HG03280 (cell line): Measurements from ENCODE around the gene EGFLAM.
A peak's percentile ranks its signal among the peaks of the same experiment; 100 is the strongest.

Experiments
- ATAC-seq: cut with Tn5 transposase; IDR thresholded peaks from one replicate; pipeline ENCODE4 v1.9.1; 2021; ENCODE audit warnings: mild to moderate bottlenecking, moderate library complexity; ENCODE audit not compliant: unreplicated experiment

Gene EGFLAM

GRCh38 chr5:38371596-38371995 is 113.2 kb downstream of the EGFLAM start:
- ATAC-seq = no peak

GRCh38 chr5:38373743-38374142 is 115.4 kb downstream of the EGFLAM start:
- no peak for ATAC-seq

- no peak for ATAC-seq
Measured at GRCh38 chr5:38375423-38375822, 117.1 kb downstream of the EGFLAM start.

- no peak for ATAC-seq
Measured at GRCh38 chr5:38376404-38376803, 118.0 kb downstream of the EGFLAM start.

GRCh38 chr5:38378579-38378978 is 120.2 kb downstream of the EGFLAM start:
- no peak for ATAC-seq

- no peak for ATAC-seq
Measured at GRCh38 chr5:38379350-38379937, 121.1 kb downstream of the EGFLAM start.

- ATAC-seq = no peak
Measured at GRCh38 chr5:38380537-38380936, 122.2 kb downstream of the EGFLAM start.

GRCh38 chr5:38381361-38381760 is 123.0 kb downstream of the EGFLAM start:
- no peak for ATAC-seq

GRCh38 chr5:38382898-38383297 is 124.5 kb downstream of the EGFLAM start:
- ATAC-seq = peak; percentile 99

- ATAC-seq = no peak
Measured at GRCh38 chr5:38383701-38384100, 125.3 kb downstream of the EGFLAM start.

GRCh38 chr5:38384396-38384795 is 126.0 kb downstream of the EGFLAM start:
- no peak for ATAC-seq

- no peak for ATAC-seq
Measured at GRCh38 chr5:38387161-38387560, 128.8 kb downstream of the EGFLAM start.

GRCh38 chr5:38393636-38394035 is 135.3 kb downstream of the EGFLAM start:
- no peak for ATAC-seq

GRCh38 chr5:38396766-38397165 is 138.4 kb downstream of the EGFLAM start:
- no peak for ATAC-seq

- ATAC-seq = no peak
Measured at GRCh38 chr5:38400365-38400764, 142.0 kb downstream of the EGFLAM start.

GRCh38 chr5:38401145-38401544 is 142.8 kb downstream of the EGFLAM start:
- ATAC-seq = no peak

GRCh38 chr5:38403406-38403805 is 145.0 kb downstream of the EGFLAM start:
- no peak for ATAC-seq

GRCh38 chr5:38403877-38404635 is 145.7 kb downstream of the EGFLAM start:
- ATAC-seq = no peak

GRCh38 chr5:38404667-38405276 is 146.4 kb downstream of the EGFLAM start:
- no peak for ATAC-seq

GRCh38 chr5:38408446-38409198 is 150.3 kb downstream of the EGFLAM start:
- no peak for ATAC-seq

- ATAC-seq = no peak
Measured at GRCh38 chr5:38410304-38410990, 152.1 kb downstream of the EGFLAM start.
